Measurements from ENCODE around the gene MCTP1.

DNA sequence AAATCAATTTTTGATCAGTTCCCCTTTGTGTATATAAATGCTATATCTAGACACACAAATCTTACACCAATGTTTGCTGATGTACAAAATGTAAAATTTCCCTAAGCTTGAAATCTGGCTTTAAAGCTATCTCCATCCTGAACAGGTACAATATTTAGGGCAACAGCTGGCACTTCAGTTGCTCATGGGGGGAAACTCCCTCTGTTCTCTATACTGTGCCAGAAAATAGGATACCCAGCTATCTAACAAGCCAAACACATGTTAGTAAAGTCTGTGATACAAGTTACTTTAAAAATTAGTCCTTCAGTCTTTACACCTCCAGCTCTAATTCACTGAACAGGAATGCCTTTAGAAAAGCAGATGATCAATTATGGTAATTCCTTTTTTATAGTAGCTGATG is 474.6 kb downstream of the MCTP1 start:
- TF ChIP-seq, protein P1, sequence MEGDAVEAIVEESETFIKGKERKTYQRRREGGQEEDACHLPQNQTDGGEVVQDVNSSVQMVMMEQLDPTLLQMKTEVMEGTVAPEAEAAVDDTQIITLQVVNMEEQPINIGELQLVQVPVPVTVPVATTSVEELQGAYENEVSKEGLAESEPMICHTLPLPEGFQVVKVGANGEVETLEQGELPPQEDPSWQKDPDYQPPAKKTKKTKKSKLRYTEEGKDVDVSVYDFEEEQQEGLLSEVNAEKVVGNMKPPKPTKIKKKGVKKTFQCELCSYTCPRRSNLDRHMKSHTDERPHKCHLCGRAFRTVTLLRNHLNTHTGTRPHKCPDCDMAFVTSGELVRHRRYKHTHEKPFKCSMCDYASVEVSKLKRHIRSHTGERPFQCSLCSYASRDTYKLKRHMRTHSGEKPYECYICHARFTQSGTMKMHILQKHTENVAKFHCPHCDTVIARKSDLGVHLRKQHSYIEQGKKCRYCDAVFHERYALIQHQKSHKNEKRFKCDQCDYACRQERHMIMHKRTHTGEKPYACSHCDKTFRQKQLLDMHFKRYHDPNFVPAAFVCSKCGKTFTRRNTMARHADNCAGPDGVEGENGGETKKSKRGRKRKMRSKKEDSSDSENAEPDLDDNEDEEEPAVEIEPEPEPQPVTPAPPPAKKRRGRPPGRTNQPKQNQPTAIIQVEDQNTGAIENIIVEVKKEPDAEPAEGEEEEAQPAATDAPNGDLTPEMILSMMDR (IDR thresholded peaks at IDR 0.05) = no peak
- TF ChIP-seq POLR2A (IDR thresholded peaks at IDR 0.05) = no peak

All from vagina (tissue), 2 donors.